ENCODE data around the gene AFTPH. TPM values are rescaled to one million over a fixed set of nuclear protein-coding genes. Genes with fewer than 3 reads are reported as not detected.
A peak's percentile ranks its signal among the peaks of the same experiment; 100 is the strongest.

The AFTPH gene
- total RNA-seq, 4 donors from 2014 or later, result 49.1 to 64.3 (median 57.1) TPM

GRCh38 chr2:64635976-64636911, 112.1 kb downstream of the AFTPH start:
- DNase-seq (ENCODE audit: low spot score in 2 of 2), result no peak
- Histone ChIP-seq H3K9me3 (no peaks in the 10 kb centered on the region), H3K4me1 (peaks cover 86% of the 10 kb centered on the region), H3K27ac (no peak overlapping the region), H3K27me3 (no peaks in the 10 kb centered on the region), H3K4me3 (no peak overlapping the region), H3K36me3 (peaks cover 22% of the 10 kb centered on the region)
- 61% methylated on average over 30 of the region's 38 CpGs for WGBS
- TF ChIP-seq POLR2A (IDR thresholded peaks at IDR 0.05) (no peak), EP300 (IDR thresholded peaks at IDR 0.05) (no peak), POLR2AphosphoS5 (IDR thresholded peaks at IDR 0.05) (no peak)

- H3K27me3 ChIP-seq, result no peaks in the 10 kb centered on the region
- 58% methylated on average over 9 of the region's 9 CpGs for WGBS
- H3K4me1 ChIP-seq, result peaks cover 94% of the 10 kb centered on the region
- H3K27ac ChIP-seq, result peak overlapping the region; percentile 50
- TF ChIP-seq POLR2AphosphoS5 (IDR thresholded peaks at IDR 0.05), result no peak
- no peak for TF ChIP-seq CTCF (IDR thresholded peaks at IDR 0.05)
- no peak for TF ChIP-seq POLR2A (IDR thresholded peaks at IDR 0.05)
- TF ChIP-seq EP300 (IDR thresholded peaks at IDR 0.05), result no peak
- peaks cover 22% of the 10 kb centered on the region for H3K36me3 ChIP-seq
- no peak overlapping the region for H3K4me3 ChIP-seq
- no peak for DNase-seq (ENCODE audit: low spot score in 2 of 2)
- H3K9me3 ChIP-seq, result no peaks in the 10 kb centered on the region
Measured at GRCh38 chr2:64637000-64637635, 113.0 kb downstream of the AFTPH start.

GRCh38 chr2:64637931-64638330, 113.8 kb downstream of the AFTPH start:
- WGBS, result 63% methylated on average over 5 of the region's 5 CpGs
- no peak for DNase-seq (ENCODE audit: low spot score in 2 of 2)
- Histone ChIP-seq H3K36me3 (peaks cover 22% of the 10 kb centered on the region), H3K27me3 (no peaks in the 10 kb centered on the region), H3K9me3 (no peaks in the 10 kb centered on the region), H3K4me1 (peaks cover 95% of the 10 kb centered on the region), H3K27ac (peak overlapping the region; percentile 50), H3K4me3 (no peak overlapping the region)
- TF ChIP-seq EP300 (IDR thresholded peaks at IDR 0.05) (no peak), CTCF (IDR thresholded peaks at IDR 0.05) (no peak)

- Histone ChIP-seq H3K36me3 (peaks cover 22% of the 10 kb centered on the region), H3K4me3 (no peak overlapping the region), H3K9me3 (no peaks in the 10 kb centered on the region), H3K27ac (peak overlapping the region; percentile 50), H3K27me3 (no peaks in the 10 kb centered on the region), H3K4me1 (peaks cover 95% of the 10 kb centered on the region)
- TF ChIP-seq CTCF (IDR thresholded peaks at IDR 0.05), result no peak
- no peak for TF ChIP-seq POLR2A (IDR thresholded peaks at IDR 0.05)
- no peak for TF ChIP-seq EP300 (IDR thresholded peaks at IDR 0.05)
- TF ChIP-seq POLR2AphosphoS5 (IDR thresholded peaks at IDR 0.05), result no peak
- no peak for DNase-seq (ENCODE audit: low spot score in 2 of 2)
- WGBS, result 66% methylated on average over 4 of the region's 4 CpGs
Measured at GRCh38 chr2:64638502-64639120, 114.5 kb downstream of the AFTPH start.

GRCh38 chr2:64639691-64640090, 115.6 kb downstream of the AFTPH start:
- Histone ChIP-seq H3K36me3 (peaks cover 16% of the 10 kb centered on the region), H3K27me3 (no peaks in the 10 kb centered on the region), H3K4me3 (no peak overlapping the region), H3K27ac (peak overlapping the region; percentile 57), H3K4me1 (peaks cover 95% of the 10 kb centered on the region), H3K9me3 (no peaks in the 10 kb centered on the region)
- 39% methylated on average over 2 of the region's 2 CpGs for WGBS
- no peak for DNase-seq (ENCODE audit: low spot score in 2 of 2)
- TF ChIP-seq EP300 (IDR thresholded peaks at IDR 0.05), result no peak
- no peak for TF ChIP-seq CTCF (IDR thresholded peaks at IDR 0.05)
- TF ChIP-seq POLR2A (IDR thresholded peaks at IDR 0.05), result no peak
- no peak for TF ChIP-seq POLR2AphosphoS5 (IDR thresholded peaks at IDR 0.05)
